HG03039 (cell line): Measurements from ENCODE around the gene NIPSNAP3A.

Experiments
- ATAC-seq: cut with Tn5 transposase; IDR thresholded peaks from one replicate; pipeline ENCODE4 v1.9.1; 2021; ENCODE audit warnings: mild to moderate bottlenecking, moderate library complexity; ENCODE audit not compliant: unreplicated experiment

The NIPSNAP3A gene

DNA sequence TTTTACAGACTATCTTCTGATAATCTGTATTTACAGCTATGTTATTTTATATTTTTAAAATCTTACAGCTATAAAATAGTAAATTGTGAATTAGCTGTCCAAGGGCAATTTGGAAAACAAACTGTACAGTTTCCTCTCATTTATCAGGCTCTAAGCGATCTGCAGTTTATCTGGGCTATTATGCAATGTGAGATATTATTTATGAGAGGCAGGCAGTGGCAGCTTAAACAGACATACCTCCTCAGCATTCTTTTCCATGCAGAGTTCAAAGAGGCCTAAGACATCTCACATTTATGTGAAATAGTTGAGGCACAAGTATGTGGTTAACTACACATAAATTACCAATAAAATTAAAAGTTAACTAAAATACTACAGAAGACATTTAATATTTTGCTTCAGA is 26.6 kb downstream of the NIPSNAP3A start:
- ATAC-seq, result no peak

DNA sequence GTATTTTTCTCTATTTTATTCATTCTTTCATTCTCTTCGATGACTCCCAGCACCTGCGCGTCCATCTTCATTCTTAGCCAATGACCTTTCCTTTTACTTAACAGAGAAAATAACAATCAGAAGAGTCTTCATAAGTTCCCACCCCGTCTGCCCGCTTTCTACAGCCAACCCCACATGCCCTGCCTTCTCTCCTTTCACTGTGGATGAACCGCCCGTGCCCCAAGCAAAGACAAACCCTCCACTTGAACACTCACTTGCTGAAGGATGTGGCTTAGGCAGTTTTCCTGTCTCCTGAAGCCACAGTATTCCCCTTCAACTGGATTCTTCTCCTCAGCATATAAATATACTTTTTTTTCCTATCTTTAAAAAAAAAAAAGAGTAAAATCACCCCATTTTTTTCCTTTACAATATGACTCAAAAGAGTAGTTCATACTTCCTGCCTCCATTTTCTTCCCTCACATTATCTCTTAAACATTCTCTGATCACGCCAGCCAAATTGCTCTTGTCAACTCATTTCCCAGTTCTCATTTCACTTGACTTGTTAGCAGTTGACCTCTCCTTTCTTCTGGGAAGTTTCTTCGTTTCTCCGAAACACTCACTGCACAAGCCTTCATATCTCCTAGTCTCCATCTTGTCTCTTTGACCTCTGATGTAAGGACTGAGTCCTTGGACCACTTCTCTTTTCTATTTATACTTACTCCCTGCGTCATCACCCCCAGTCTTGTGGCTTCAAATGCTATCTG is 27.5 kb downstream of the NIPSNAP3A start:
- ATAC-seq, result peak; percentile 85

DNA sequence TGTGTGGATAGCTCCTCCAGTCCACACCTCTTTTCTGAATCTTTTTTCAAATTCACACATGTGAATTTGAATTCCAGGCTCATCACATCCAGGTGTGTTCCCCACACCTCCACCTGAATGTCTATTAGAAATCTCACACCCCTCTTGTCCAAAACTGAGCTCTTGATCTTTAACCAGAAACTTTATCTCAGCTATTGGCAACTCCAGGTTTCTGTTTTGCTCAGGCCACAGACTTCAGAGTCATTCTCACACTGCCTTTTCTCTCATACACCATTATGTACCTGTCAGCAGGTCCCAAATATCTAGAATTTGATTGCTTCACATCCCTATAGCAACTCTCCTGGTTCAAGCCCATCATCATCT is 28.1 kb downstream of the NIPSNAP3A start:
- peak; percentile 66 for ATAC-seq

DNA sequence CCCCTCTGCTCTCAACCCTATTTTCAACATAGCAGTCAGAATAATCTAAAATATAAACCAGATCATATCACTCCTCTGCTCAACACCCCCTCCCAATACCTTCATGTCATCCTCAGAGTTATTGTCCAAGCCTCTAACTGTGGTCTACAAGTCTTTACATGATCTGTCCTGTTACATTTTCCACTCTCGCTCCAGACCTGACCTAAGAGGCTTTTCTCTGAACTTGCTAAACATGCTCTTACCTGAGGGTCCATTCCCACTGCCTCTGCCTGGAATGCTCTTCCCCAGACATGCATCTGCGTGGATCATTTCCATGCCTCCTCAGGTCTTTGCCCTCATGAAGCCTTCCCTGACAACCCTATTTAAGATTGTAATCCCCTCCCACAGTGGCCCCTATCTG is 28.5 kb downstream of the NIPSNAP3A start:
- no peak for ATAC-seq

DNA sequence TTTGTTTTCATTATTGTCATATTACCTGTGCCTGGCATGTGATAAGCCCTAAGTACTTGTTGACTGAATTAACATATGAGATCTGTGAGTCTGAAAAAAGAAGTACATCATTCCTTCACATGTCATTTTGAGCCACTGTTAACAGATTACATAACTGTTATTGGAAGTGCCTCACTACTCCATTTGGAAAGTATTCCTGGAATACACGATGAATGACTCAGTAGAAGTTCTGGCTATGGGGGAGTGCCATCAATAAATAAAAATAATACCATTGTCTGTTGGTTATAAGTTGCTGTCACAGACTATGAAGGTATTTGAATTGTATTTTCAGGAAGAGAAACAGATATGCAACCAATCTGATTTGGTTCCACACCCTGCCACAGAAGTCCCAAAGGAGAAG is 29.3 kb downstream of the NIPSNAP3A start:
- ATAC-seq, result no peak

DNA sequence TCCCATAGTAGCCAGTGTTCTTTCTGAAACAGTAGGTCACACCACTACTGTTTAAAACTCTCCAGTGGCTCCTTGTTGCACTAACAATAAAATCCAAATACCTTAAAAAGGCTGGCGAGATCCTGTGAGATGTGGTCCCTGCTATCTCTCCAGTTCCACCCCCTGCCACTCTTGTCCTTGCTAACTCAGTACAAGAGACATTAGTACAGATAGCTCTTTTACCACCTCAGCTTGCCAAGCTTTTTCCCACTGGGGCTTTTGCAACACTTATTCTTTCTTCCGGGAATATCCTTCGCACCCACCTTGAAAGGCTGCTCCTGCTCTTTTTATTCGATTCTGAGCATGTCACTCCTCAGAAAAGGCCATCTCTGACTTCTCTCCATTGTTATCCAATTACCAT is 31.3 kb downstream of the NIPSNAP3A start:
- no peak for ATAC-seq

DNA sequence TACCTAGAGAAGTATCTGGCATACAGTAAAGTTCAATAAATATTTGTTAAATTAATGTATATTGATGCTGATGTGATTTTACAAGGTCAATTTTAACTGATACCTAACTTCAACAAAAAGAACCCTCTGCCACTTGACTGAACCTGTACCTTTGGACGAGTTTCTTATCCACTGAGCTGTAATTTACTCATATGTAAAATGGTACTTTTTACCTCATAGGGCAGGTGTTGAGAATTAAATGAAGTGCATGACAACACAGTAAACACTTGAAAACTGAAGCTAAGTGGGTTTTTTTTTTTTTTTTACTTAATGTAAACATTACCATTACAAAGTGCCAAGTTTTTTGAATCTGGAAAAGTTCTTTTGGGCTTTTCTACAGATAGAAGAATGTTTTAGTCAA is 31.9 kb downstream of the NIPSNAP3A start:
- no peak for ATAC-seq

DNA sequence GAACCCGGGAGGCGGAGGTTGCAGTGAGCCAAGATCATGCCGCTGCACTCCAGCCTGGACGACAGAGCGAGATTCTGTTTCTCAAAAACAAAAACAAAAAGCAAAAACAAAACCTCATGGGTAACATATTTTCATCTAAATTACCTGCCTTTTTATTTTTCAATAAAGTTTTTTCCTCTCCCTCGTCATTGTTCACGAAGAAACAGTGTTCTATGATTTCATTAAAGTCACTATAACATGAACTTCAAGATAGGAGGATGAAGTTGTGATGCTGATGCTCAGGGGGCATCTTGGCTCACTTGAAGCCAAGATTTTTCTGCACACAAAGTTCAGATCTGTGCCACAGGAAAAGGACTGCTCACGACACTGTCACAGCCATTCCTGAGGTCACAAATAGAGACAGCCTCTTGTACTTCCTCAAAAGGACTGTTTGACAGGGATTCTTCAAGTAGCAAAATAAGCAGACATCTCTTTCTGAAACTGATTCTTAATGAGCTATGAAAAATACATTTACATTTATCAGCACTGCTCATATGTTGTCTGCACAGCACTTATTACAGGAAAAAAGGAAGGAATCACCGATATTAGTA is 32.6 kb downstream of the NIPSNAP3A start:
- no peak for ATAC-seq

DNA sequence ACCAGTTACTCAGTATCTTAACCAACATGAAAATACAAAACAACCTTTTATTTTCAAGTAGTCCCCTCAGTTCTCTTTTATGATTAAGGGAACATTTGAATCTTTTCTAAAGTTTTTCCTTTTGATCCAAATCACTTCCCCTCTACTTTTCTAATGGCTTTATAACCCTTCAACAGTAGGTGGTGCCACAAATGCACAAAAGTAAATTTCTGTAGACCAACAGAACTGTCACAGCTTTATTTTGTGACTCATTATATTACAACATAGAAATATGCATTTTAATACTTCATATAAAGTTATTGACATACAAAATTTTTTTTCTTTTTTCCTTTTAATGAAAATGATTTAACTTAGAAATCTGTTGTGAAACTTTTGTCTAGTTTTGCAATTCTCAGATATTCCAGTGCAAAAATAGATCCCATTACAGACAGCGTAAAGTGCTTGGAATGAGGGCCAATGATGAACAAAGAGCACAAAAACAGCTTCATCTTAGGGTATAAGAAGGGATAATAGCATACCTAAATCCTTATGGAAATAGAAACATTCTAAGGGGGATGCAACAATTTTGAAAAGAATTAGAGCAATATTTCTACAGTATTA is 33.4 kb downstream of the NIPSNAP3A start:
- ATAC-seq, result no peak

DNA sequence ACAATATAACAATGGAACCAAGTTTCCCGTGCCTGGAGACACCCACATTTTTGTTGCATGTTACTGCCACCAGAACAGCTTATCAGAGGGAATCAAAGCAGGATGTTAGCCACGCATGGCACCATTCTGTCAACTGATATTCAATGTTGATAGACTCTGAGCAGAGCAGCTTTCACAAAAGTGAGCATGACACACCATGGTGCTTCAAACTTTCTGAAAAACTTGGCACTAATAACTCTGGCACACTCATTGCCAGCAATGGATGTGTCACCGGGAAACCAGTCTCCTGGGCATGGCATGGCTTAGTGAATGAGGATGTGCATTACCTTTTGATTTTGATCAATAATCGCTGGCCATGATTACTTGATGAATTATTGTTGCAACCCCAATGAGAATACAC is 36.1 kb downstream of the NIPSNAP3A start:
- no peak for ATAC-seq

DNA sequence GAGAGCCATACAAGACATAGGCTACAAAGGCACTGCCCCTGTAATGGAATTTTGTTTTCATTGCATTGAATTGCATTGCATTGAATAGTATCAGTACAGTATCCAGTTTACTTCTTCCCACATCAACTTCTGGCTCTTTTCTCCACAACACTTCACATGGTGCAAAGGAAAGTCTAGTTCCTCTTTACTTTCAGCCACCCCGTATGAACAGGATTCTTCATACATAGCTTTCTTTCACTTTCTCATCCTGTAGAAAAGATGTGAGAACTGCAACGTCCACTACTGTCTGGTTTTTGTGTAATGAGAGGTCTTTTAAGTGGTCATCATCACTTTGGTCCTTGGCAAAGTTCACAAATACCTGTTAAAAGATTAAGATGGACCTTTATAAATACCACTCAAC is 36.6 kb downstream of the NIPSNAP3A start:
- ATAC-seq, result peak; percentile 60

DNA sequence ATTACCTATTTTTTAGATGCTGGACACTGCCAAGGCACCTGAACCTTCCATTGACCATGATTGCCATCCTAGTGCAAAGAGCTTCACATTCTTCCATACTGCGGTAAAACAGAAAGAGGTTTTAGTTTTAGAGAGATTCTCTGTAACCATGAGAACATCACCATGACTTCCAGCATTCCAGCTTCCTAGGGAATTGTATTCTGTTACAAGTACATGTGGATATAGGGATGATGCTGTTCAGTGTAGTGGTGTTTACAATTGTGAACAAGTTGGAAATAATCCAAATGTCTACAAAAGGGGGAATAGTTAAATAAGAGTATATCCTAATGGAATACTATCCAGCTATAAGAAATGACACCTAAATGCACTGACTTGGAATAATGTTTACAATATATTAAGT is 38.8 kb downstream of the NIPSNAP3A start:
- ATAC-seq, result no peak

DNA sequence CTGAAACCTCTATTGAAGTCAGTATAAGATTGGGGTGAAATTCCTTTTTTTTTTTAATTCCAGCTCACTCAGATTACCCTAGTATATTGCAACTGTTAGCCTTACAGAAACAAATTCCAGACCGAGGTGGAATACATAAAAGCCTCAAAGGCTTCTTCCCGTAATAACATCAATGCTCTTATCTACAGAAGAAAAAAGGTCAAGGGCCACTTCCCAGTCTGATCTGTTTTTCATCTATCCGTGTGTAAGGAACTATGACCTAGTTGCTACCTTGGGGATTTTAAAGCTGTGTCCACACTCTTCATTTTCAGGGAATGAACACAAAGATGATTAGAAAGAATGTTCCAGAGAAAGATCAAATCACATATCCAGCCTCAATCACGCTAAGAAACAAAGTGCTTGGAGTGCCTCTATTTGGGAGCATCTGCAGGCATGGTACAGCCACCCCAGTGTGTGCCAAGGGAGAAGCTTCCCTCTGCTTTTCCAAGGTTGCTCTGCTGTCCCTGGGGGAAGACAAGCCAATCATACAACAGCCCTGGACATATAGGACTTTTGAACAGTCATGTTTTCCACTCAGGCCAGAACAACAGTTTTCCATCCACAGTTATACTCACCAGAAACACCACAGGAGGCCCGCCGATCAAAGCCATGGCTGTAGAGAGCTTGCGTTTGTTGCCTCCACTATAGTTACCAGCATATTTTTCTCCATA is 40.0 kb downstream of the NIPSNAP3A start:
- ATAC-seq, result no peak

DNA sequence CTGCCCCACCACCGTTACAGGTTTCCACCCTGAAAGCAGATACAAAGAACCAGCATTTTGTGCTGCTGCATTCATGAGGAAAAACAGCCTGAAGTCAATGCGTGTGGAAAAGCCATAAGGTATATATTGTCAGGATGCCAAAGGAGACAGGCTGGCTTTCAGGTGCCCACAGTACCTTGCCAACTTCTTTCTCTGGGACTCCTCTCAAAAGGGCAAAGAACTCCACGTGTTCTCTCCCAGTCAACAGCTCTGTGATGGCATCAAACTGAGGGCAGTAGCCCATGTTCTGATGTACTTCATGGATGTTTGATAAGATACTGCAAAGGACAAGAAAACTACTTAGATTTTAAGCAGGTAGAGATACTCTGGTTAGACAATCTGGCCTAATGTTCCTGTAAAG is 40.8 kb downstream of the NIPSNAP3A start:
- no peak for ATAC-seq

DNA sequence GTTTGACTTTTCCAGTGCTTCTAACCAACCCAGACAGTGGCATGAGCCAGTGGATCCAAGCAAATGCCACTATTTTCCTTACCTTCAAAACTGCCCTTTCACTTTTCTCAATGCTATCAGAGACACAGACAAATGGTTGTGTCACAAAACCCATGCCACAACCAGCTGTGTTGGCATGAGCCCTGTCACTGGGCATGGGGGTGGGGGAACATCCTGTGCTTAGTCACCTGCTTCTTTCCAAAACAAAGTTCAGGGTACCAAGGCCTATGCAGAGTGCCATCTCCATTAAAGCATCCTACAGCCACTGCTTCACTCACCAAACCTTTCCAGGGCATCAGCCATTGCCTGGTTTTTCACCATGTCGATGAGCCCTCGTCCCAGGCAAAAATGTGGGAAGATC is 46.6 kb downstream of the NIPSNAP3A start:
- no peak for ATAC-seq

DNA sequence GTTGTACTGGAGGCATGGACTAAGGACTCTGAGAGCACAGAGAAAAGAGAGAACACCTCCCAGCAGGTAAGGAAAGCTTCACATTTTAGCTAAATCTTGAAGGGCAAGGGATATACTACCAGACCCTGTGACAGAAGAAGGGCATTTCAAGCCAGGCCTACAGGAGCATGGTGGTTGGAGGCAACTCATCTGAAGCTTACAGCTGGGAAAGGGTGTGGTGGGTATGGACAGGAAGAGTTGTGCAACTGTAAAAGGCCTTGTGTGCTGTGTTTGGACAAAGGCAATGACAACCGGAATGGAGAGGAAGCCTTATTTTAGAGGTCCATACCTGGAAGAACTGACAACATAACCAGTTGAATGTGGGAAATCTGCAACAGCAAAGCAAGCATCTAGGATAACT is 47.6 kb downstream of the NIPSNAP3A start:
- ATAC-seq, result no peak

DNA sequence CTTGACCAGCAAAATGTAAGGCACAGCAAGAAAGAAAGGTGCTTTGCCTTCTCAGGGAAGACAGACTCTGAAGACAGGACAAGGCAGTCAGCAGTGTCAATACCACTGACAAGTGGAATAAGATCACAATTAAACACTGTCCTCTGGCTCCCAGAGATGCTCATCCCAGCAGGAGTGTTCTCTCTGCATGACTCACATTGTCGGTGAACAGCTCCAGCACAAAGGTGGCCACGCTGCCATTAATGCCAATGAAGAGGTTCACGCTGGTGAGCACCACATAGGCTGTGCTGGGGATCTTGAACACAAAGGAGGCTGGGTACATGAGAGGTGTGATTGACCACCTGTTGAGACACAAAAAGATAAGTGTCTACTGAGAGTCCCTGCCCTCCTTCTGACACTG is 48.4 kb downstream of the NIPSNAP3A start:
- no peak for ATAC-seq

DNA sequence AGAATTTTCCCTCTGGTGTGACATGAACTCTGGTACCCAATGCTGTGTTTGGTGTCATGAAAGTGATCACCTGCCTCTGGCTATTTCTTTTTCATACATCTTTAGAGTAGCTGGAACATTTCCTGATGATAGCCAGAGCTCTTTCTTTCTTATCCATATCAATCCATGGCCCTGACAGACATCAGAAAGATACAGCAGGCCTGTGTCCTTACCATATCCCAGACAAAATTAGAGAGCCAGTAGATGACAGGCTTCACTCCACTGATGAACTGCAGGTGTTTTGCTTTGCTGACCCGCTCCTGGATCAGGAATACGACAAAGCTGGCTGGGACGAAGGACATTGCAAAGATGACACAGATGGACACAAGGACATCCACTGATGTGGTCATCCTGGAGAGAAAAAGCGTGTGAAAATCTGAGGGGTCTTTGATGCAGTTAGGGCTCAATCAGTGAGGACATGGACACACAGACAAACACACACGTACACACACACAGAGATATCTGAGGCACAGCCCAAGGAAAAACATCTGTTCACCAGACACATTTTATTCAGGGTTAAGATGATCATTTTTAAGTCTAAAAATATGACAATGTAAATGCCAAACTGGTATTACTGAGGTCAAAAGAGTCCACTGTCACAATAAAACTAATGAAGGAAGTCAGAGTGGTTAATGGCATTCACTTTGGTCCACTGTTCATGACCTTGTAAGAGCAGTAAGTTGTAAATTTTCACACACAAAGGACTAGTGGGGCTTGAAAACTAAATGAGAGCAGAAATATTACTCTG is 50.9 kb downstream of the NIPSNAP3A start:
- no peak for ATAC-seq

DNA sequence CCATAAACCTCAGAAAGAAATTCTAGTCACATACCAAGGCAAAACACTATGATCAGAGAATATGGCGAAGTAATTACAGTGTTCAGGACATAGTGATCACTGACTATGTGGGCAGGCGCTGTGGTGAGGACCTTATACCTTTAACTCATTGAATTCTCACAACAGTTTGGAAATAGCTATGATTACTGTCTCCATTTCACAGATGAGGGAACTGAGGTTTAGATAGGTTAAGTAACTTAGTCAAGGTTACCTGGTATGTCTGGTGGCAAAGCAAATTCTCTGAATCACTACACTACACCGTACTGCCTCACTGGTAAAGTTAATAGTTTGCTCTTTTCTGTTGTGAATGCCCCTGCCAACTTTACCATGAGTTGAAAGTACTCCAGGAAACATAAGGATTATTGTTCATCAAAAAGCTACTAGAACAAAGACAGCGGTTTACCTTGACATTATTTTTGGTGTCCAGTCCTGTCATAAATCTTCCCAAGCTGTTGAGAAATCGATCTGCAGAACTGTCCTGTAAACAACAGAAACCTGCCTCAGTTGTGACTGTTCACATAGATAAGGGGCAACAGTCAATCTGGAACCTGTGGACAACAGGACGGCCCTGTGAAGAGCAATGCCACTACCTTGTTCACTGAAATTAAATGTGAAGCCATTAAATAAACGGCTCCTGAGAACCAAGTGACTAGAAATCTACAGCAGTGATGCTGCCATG is 52.7 kb downstream of the NIPSNAP3A start:
- no peak for ATAC-seq

DNA sequence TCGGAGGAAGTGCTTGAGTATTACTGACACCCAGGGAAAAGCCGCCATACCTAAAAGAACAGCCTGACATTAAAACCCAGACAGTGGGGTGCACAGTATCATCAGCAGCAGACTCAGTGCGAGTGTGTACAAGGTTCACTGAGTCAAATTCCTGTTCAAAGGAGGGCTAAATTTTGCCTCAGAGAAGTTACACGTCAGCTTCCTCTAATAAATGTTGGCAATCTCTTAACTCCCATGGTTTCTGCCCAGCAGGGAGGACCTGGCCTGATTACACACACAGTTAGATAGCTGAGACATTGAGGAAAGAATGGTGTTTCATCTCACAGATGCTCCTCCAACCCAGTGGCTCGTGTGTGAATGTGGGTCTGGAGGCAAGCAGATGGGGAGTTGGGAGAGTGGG is 54.6 kb downstream of the NIPSNAP3A start:
- ATAC-seq, result no peak

DNA sequence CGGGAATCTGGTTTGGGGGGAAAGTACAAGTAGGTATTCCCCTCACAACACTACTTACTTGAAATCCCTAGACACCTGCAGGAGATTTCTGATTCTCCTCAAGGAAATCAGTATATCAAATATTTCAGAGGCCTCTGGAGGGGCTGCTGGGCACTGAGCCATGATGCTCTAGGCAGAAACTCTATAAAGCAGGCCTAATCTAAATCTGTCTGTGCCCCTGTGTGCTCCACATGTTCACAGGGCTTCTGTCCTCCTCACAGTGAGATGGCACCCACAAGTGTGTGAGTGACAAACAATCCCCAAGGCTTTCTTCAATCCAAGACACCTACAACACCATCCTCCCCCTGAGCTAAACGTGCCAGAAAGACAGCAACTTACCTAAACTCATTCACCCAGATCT is 55.4 kb downstream of the NIPSNAP3A start:
- ATAC-seq, result no peak
